Cardiac fibroblast (primary cell): ENCODE measurements around the gene CACNA2D3.

Source experiments
- DNase-seq, 2 donors: peaks; one replicate each; pipeline versions ENCODE4 v3.0.0 to v3.0.0-alpha.2; 2010; ENCODE audit warnings: low read depth in 2 of 2
- H3K4me3 ChIP-seq, 2 donors: replicated peaks in 1 of 2; 1 replicate in 1 of 2; 2 replicates in 1 of 2; pipeline ENCODE4 v1.5.1; 2011; ENCODE audit warnings: low read depth in 2 of 2, low read length in 2 of 2, mild to moderate bottlenecking in 2 of 2, moderate library complexity in 1 of 2
- CTCF ChIP-seq: IDR thresholded peaks from one replicate; pipeline ENCODE4 v1.5.1; 2011; ENCODE audit warnings: low read depth, mild to moderate bottlenecking, low read length, inconsistent platforms

Gene CACNA2D3

DNA sequence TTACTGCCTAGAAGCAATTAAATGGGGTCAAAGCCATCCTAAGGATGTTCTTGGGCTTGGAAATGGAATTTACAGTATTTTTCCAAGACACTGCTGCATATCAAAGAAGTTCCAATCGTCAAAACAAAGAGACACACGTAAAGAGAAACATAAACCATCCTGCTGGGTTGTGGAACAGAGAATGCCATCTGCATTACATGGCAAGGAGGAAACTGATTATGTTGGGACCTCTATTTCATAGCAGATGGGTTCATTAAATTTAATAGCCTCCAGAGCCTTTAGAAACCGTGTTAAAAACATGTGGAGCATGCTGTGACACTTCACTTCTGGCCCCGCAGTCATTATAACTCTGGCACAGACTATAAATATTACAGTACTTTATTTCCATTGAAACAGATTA, 650.9 kb downstream of the CACNA2D3 start:
- no peak overlapping the region for H3K4me3 ChIP-seq
- no peak for TF ChIP-seq CTCF
- DNase-seq, result no peak

GRCh38 chr3:54776601-54777000, 654.2 kb downstream of the CACNA2D3 start:
- no peak for DNase-seq
- H3K4me3 ChIP-seq, result no peak overlapping the region
- TF ChIP-seq CTCF, result no peak

DNA sequence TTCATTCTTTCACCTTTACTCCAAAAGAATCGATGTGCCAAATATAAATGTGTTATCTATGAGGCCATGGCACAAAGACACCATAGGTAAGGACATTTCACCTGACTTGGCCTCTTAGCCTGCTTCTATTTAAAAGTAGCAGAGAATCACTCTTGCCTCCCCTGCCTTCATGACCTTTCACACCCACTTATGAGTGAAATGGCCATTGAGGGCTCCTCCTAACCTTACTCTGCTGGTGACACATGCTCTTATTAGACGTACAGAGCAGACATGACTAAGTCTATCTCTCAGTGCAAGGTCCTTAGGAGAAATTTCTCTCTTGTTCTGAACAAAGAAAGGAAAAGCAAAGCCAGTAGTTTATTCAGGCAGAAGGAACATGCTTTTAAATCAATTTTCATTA, 654.8 kb downstream of the CACNA2D3 start:
- no peak for TF ChIP-seq CTCF
- DNase-seq, result no peak

DNA sequence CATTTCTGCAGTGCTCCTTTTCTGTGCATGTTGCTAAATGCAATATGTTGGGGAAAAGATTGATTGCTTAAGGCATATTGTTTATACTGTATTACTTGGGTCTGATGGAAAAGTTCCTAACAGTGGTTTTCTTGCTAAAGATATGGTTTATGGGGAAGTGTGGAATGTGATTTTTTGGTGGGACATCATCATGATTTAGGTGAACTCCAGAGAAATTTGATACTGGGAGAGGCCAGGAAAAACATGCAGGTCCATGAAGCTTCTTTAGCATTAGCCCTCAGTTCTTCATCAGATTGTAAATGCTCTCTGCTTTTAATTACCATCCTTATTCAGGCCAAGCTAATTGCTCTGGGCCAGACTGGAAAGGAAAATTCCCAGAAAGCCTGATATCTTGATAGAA, 658.0 kb downstream of the CACNA2D3 start:
- DNase-seq, result no peak
- TF ChIP-seq CTCF, result no peak
- no peak overlapping the region for H3K4me3 ChIP-seq

More for the DNA sequence above, 654.8 kb downstream of the CACNA2D3 start:
- no peak overlapping the region for H3K4me3 ChIP-seq

DNA sequence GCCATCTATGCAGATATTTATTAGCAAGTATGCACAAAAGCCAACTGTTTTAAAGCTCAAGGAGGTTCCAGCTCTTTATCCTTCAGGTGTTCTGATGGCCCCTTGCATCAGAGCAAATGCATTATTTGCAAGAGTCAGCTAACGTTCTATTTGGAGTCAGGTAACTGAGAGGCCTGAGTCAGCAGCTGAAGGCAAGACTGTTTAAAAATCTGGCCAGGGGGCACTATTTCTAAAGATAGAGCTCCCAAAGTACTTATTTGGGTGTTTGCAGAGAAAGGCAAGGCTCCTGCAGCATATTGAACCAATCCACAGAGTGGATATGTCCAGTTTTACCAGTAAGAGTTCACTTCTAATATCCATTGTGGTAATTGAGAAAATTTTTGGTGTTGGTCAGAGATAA, 659.4 kb downstream of the CACNA2D3 start:
- no peak for TF ChIP-seq CTCF
- no peak for DNase-seq
- no peak overlapping the region for H3K4me3 ChIP-seq

GRCh38 chr3:54783611-54784010, 661.3 kb downstream of the CACNA2D3 start:
- no peak overlapping the region for H3K4me3 ChIP-seq
- no peak for TF ChIP-seq CTCF
- no peak for DNase-seq

GRCh38 chr3:54784021-54784420, 661.7 kb downstream of the CACNA2D3 start:
- H3K4me3 ChIP-seq, result no peak overlapping the region
- no peak for DNase-seq
- TF ChIP-seq CTCF, result no peak
